KMS-11 (cell line): Measurements from ENCODE around the gene TIMM21.

Experiments
- H2AFZ ChIP-seq: fragments of 200-600 bp; sonication (generic); 2 replicates; pipeline ENCODE4 v1.6.1; 2016; ENCODE audit warnings: antibody characterized with exemption, mixed run types, low read depth
- H3K27ac ChIP-seq: fragments of 200-600 bp; sonication (generic); 2 replicates; pipeline ENCODE4 v1.6.1; 2016; ENCODE audit warnings: mild to moderate bottlenecking, mixed run types
- H3K27me3 ChIP-seq: fragments of 200-600 bp; sonication (generic); 2 replicates; pipeline ENCODE4 v1.6.1; 2017; ENCODE audit warnings: mild to moderate bottlenecking, low read depth, mixed run types, moderate library complexity; ENCODE audit not compliant: insufficient read depth
- H3K36me3 ChIP-seq: fragments of 200-600 bp; sonication (generic); 2 replicates; pipeline ENCODE4 v1.6.1; 2017; ENCODE audit warnings: mild to moderate bottlenecking, mixed run types; ENCODE audit not compliant: insufficient read depth
- H3K4me1 ChIP-seq: fragments of 200-600 bp; sonication (generic); 2 replicates; pipeline ENCODE4 v1.6.1; 2016; ENCODE audit warnings: mild to moderate bottlenecking, low read depth, mixed run types; ENCODE audit not compliant: poor library complexity, severe bottlenecking
- H3K4me2 ChIP-seq: fragments of 200-600 bp; sonication (generic); 2 replicates; pipeline ENCODE4 v1.7.0; 2016; ENCODE audit warnings: mild to moderate bottlenecking, mixed run types
- H3K4me3 ChIP-seq: fragments of 200-600 bp; sonication (generic); IDR thresholded peaks from 2 replicates; pipeline ENCODE4 v1.6.1; 2017; ENCODE audit warnings: low read depth, low read length, mixed read lengths; ENCODE audit not compliant: insufficient read depth
- H3K79me2 ChIP-seq: fragments of 200-600 bp; sonication (generic); 2 replicates; pipeline ENCODE4 v1.6.1; 2016; ENCODE audit warnings: low read depth, mixed run types; ENCODE audit not compliant: insufficient read depth
- H3K9ac ChIP-seq: fragments of 200-600 bp; sonication (generic); 2 replicates; pipeline ENCODE4 v1.6.1; 2016; ENCODE audit warnings: mild to moderate bottlenecking, mixed run types
- H4K20me1 ChIP-seq: fragments of 200-600 bp; sonication (generic); 2 replicates; pipeline ENCODE4 v1.6.1; 2016; ENCODE audit warnings: mild to moderate bottlenecking, mixed run types; ENCODE audit not compliant: insufficient read depth
- CTCF ChIP-seq: fragments of 200-600 bp; sonication (generic); conservative IDR thresholded peaks from 2 replicates; pipeline ENCODE4 v1.6.1; 2017; ENCODE audit warnings: low read depth, mild to moderate bottlenecking, antibody characterized with exemption, low read length, moderate library complexity, mixed read lengths

Gene TIMM21

GRCh38 chr18:74123200-74123599, 25.1 kb upstream of the TIMM21 start:
- Histone ChIP-seq H3K27me3 (no peaks in the 10 kb centered on the region), H4K20me1 (no peaks in the 10 kb centered on the region), H3K4me1 (no peaks in the 10 kb centered on the region), H3K4me3 (no peak overlapping the region), H3K79me2 (no peaks in the 10 kb centered on the region), H3K36me3 (no peaks in the 10 kb centered on the region), H3K4me2 (no peak overlapping the region), H3K9ac (no peak overlapping the region), H3K27ac (no peak overlapping the region), H2AFZ (no peak overlapping the region)
- no peak for TF ChIP-seq CTCF

- Histone ChIP-seq H3K79me2 (no peaks in the 10 kb centered on the region), H4K20me1 (no peaks in the 10 kb centered on the region), H2AFZ (no peak overlapping the region), H3K4me3 (no peak overlapping the region), H3K36me3 (no peaks in the 10 kb centered on the region), H3K4me2 (no peak overlapping the region), H3K27ac (no peak overlapping the region), H3K4me1 (no peaks in the 10 kb centered on the region), H3K9ac (no peak overlapping the region), H3K27me3 (no peaks in the 10 kb centered on the region)
- TF ChIP-seq CTCF = no peak
Observed at GRCh38 chr18:74124642-74125041, 23.7 kb upstream of the TIMM21 start.

GRCh38 chr18:74126684-74127655, 21.4 kb upstream of the TIMM21 start:
- H3K4me3 ChIP-seq = no peak overlapping the region
- no peak overlapping the region for H3K9ac ChIP-seq
- H3K36me3 ChIP-seq = no peaks in the 10 kb centered on the region
- no peak overlapping the region for H3K4me2 ChIP-seq
- H3K27ac ChIP-seq = no peak overlapping the region
- TF ChIP-seq CTCF = no peak
- no peaks in the 10 kb centered on the region for H3K4me1 ChIP-seq
- no peak overlapping the region for H2AFZ ChIP-seq
- H3K79me2 ChIP-seq = no peaks in the 10 kb centered on the region
- H4K20me1 ChIP-seq = no peaks in the 10 kb centered on the region
- no peaks in the 10 kb centered on the region for H3K27me3 ChIP-seq

GRCh38 chr18:74128159-74128558, 20.2 kb upstream of the TIMM21 start:
- no peak overlapping the region for H3K4me2 ChIP-seq
- no peaks in the 10 kb centered on the region for H3K36me3 ChIP-seq
- H3K9ac ChIP-seq = no peak overlapping the region
- no peaks in the 10 kb centered on the region for H3K79me2 ChIP-seq
- no peaks in the 10 kb centered on the region for H3K4me1 ChIP-seq
- H4K20me1 ChIP-seq = no peaks in the 10 kb centered on the region
- no peak overlapping the region for H2AFZ ChIP-seq
- H3K4me3 ChIP-seq = no peak overlapping the region
- H3K27ac ChIP-seq = no peak overlapping the region
- H3K27me3 ChIP-seq = no peaks in the 10 kb centered on the region
- TF ChIP-seq CTCF = no peak
